Transverse colon (tissue), 4 donors: ENCODE measurements around the gene IL6R.

Source experiments
- CTCF ChIP-seq, 5 experiments: fragments of 200-600 bp in 3 of 5; fragments of 450-650 bp in 2 of 5; sonication (generic) in 3 of 5; IDR thresholded peaks; 1 replicate in 2 of 5; 2 replicates in 3 of 5; pipeline ENCODE4 v1.5.1; 2016 to 2017; ENCODE audit warnings: antibody characterized with exemption in 5 of 5, inconsistent platforms in 3 of 5, mild to moderate bottlenecking in 2 of 5, moderate library complexity in 1 of 5
- EP300 ChIP-seq: sonication (generic); formaldehyde crosslinking; IDR thresholded peaks from one replicate; pipeline ENCODE4 v1.6.1; 2017; ENCODE audit warnings: antibody characterized with exemption, low read depth
- POLR2A ChIP-seq: fragments of 450-650 bp; IDR thresholded peaks from one replicate; pipeline ENCODE4 v1.6.1; 2016; ENCODE audit warnings: antibody characterized with exemption, mild to moderate bottlenecking, moderate library complexity
- POLR2AphosphoS5 ChIP-seq, 3 donors: sonication (generic); formaldehyde crosslinking; IDR thresholded peaks; one replicate each; pipeline ENCODE4 v1.6.1; 2016; ENCODE audit warnings: antibody characterized with exemption in 3 of 3

- no peak for TF ChIP-seq CTCF (IDR thresholded peaks at IDR 0.05)
- no peak for TF ChIP-seq EP300
- no peak for TF ChIP-seq POLR2A
- TF ChIP-seq POLR2AphosphoS5 (IDR thresholded peaks at IDR 0.05) = no peak
Measured at GRCh38 chr1:154443274-154444013, 38.3 kb downstream of the IL6R start.
